ENCODE data around the gene STX1A.

The STX1A gene

DNA sequence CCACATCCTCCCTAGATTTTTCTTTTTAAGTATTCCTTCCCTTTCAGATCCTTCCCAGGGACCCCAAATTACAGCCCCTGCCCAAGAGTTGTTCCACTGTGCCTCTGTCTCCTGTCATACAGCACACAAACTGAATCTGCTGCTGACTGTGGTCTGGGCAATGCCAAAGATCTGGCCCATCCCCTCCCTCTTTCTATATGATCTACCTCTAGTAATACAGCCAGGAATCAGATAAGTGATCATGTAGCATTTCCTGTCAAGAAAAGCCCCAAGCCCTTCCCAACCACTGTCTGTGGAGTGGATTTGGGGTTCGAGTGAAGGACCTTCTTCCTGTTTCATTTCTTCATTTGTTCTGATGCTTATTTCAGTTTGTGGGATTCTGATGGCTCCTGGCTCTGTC is 6.7 kb downstream of the STX1A start:
- in situ Hi-C loops (cut with HindIII; ENCODE audit: low sequenced_read_pairs) = loop anchor here (5.0 kb wide), 1 partner anchor 40 kb away; no protein-coding TSS in a partner anchor
- DNase-seq (ENCODE audit: low read depth) = no peak
- no peak for TF ChIP-seq CTCF (IDR thresholded peaks at IDR 0.05; ENCODE audit: low read depth, low read length, missing control alignments)
- no peak overlapping the region for H3K4me3 ChIP-seq (ENCODE audit: low read depth, low read length)

DNA sequence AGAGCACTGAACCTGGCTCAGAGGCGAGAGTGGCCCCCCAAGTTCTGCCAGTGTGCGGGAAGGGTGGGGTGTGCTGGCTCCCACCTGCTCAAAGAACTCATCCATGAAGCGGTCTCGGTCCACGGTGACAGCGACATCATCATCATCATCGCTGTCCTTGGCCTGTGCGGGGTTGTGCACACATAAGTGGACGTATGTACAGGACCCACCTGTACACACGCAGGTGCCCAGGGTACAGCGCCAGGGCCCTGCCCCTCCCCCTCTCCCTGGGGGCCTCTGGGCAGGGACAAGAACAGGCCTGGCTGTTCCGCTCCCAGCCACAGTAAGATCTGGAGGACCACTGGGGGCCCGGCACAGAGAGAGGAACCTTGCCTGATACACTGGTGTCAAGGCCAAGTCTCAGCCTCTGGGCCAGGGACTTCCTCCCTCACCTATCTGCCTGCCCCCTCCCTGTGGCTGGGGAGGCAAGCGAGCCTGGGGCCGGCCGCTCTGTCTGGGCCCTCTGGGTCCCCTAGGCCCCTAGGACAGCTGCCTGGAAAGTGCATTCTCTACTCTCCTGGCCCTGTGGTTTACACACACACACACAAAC is 10.4 kb downstream of the STX1A start:
- no peak overlapping the region for H3K4me3 ChIP-seq (ENCODE audit: low read depth, low read length)
- in situ Hi-C loops (cut with HindIII; ENCODE audit: low sequenced_read_pairs) = no loop called here
- DNase-seq (ENCODE audit: low read depth) = no peak
- no peak for TF ChIP-seq CTCF (IDR thresholded peaks at IDR 0.05; ENCODE audit: low read depth, low read length, missing control alignments)

DNA sequence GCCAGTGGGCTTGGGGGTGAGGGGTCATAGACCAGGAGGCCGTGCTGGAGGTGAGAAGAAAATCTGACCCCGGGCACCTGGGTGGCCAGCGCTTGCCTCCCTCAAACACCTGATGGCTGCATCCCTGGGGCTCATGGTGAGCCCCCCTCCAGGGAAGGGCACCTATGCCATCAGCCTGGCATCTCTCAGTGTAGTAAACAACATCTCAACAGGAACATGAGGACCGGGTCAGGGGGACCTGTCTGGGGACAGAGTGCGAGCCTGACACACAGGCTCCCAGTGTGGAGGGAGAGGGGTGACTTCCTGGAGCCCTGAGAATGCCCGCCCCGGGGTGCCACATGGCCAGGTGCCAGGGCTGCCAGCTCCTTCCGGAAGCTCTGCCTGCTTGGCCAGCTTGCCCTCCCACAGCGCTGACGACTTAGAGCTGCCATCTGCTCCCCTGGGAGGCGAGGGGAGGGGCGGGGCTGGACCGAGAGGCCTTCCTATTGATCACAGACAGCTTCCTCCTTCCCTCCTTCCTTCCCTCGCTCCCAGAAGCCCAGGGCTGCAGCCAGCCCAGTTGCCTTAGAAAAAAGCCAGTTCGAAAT is 12.3 kb downstream of the STX1A start:
- no peak for TF ChIP-seq CTCF (IDR thresholded peaks at IDR 0.05; ENCODE audit: low read depth, low read length, missing control alignments)
- DNase-seq (ENCODE audit: low read depth) = no peak
- H3K4me3 ChIP-seq (ENCODE audit: low read depth, low read length) = no peak overlapping the region
- in situ Hi-C loops (cut with HindIII; ENCODE audit: low sequenced_read_pairs) = no loop called here

- TF ChIP-seq CTCF (IDR thresholded peaks at IDR 0.05; ENCODE audit: low read depth, low read length, missing control alignments) = no peak
- in situ Hi-C loops (cut with HindIII; ENCODE audit: low sequenced_read_pairs) = no loop called here
- no peak for DNase-seq (ENCODE audit: low read depth)
- H3K4me3 ChIP-seq (ENCODE audit: low read depth, low read length) = no peak overlapping the region
Measured at GRCh38 chr7:73706126-73707044, 13.1 kb downstream of the STX1A start.

GRCh38 chr7:73705551-73705920 is 13.9 kb downstream of the STX1A start:
- no peak for TF ChIP-seq CTCF (IDR thresholded peaks at IDR 0.05; ENCODE audit: low read depth, low read length, missing control alignments)
- in situ Hi-C loops (cut with HindIII; ENCODE audit: low sequenced_read_pairs) = no loop called here
- DNase-seq (ENCODE audit: low read depth) = no peak
- no peak overlapping the region for H3K4me3 ChIP-seq (ENCODE audit: low read depth, low read length)

- no peak for DNase-seq (ENCODE audit: low read depth)
- TF ChIP-seq CTCF (IDR thresholded peaks at IDR 0.05; ENCODE audit: low read depth, low read length, missing control alignments) = no peak
- in situ Hi-C loops (cut with HindIII; ENCODE audit: low sequenced_read_pairs) = no loop called here
- no peak overlapping the region for H3K4me3 ChIP-seq (ENCODE audit: low read depth, low read length)
Measured at GRCh38 chr7:73704640-73705550, 14.6 kb downstream of the STX1A start.
